ENCODE data around the gene APOL2.
"Not testable (repeated sequence)": the region's sequence is repeated elsewhere in the genome, so short reads cannot be mapped to it uniquely, and the experiment has no call there.

The APOL2 gene

DNA sequence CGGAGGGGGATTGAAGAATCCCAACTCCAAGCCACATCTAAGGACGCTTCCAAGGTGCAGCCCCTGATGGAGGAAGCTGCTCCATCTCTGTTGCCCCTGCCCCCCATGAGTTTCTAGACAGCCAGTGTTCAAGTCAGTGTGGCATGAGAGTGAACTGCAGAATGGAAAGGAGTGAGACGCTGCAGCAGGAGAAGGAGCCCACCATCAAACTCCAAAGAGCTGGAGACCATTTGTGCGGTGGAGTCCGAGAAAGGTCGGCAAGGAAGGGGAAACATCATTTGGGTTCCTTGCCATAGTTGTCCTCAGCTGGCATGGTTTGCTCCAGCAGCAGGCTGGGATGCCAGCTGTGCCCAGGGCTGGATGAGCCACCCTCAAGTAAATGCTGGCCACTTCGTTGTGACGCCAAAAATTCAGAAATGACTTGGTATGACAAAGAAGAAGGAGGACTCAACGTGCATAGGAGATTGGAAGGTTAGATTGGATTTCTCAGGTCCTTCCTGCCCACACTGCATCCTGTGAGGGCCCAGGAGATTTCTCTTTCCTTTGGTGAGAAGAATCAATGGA, 16.4 kb downstream of the APOL2 start:
- Histone ChIP-seq H3K36me3 (ENCODE audit: control insufficient read depth, insufficient read depth, low read length) (no peaks in the 10 kb centered on the region), H3K4me3 (ENCODE audit: low read length) (no peak overlapping the region), H3K27me3 (ENCODE audit: control insufficient read depth, insufficient read depth, low read length) (no peaks in the 10 kb centered on the region), H3K9me3 (ENCODE audit: control insufficient read depth, low read length) (no peaks in the 10 kb centered on the region), H3K9ac (ENCODE audit: low read length) (no peak overlapping the region), H3K4me1 (ENCODE audit: control insufficient read depth, insufficient read depth, low read length) (peaks cover 4% of the 10 kb centered on the region)

DNA sequence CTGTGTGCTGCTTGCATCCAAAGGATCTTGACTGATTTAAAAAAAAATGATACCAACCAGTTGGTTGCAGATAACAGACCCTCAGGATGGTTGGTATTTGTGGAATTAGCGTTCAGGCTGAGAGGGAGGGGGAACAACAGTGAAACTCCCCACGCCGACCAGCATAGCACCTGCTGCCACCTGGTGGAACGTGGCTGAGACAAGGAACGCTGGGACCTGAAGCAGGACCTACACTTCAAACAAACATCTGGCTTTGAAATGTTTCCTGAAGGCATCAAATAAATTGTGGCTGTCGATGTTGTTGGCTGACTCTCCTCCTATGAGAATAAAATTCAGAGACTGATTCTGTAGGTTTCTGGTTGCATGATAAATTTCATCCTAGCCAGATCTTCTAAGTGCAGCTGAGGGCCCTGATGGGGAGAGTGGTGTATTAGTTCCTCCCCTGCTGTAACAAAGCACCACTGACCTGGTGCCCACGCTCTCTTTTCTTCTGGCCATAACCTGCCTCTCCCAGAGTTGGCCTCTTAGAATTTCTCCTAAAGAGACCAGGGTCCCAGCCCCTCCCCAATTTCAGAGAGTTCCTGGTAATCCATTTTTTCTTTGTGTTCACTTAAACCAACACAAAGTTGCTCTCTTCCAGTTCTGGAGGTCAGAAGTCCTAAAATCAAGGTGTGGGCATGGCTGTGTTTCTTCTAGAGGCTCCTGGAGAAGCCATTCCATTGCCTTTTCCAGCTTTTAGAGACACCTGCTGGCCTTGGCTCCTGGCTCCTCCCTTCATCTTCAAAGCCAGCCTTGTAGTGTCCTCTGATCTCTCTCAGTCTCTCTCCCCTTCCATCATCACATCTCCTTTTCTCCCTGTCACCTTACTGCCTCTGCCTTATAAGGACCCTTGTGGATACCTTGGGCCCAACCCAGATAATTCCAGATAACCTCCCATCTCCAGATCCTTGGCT, 17.3 kb downstream of the APOL2 start:
- Histone ChIP-seq H3K4me1 (ENCODE audit: control insufficient read depth, insufficient read depth, low read length) (peaks cover 4% of the 10 kb centered on the region), H3K4me3 (ENCODE audit: low read length) (no peak overlapping the region), H3K9ac (ENCODE audit: low read length) (no peak overlapping the region), H3K27me3 (ENCODE audit: control insufficient read depth, insufficient read depth, low read length) (no peaks in the 10 kb centered on the region), H3K36me3 (ENCODE audit: control insufficient read depth, insufficient read depth, low read length) (no peaks in the 10 kb centered on the region), H3K9me3 (ENCODE audit: control insufficient read depth, low read length) (no peaks in the 10 kb centered on the region)

DNA sequence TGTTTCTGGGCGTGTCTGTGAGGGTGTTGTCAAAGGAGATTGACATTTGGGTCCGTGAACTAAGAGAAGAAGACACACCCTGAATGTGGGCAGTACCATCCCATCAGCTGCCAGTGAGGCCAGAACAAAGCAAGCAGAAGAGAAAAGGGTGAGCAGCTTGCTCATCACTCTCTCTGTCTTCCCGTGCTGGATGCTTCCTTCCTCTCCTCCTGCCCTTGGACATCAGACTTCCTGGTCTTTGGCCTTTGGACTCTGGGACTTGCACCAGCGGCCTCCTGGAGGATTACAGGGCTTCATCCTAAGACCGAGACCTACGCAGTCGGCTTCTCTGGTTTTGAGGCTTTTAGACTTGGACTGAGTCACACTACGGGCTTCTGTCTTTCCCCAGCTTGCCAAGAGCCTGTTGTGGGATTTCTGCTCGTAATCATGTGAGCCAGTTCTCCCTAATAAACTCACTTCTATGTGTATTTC, 18.8 kb downstream of the APOL2 start:
- Histone ChIP-seq H3K27me3 (ENCODE audit: control insufficient read depth, insufficient read depth, low read length) (no peaks in the 10 kb centered on the region), H3K9ac (ENCODE audit: low read length) (no peak overlapping the region), H3K36me3 (ENCODE audit: control insufficient read depth, insufficient read depth, low read length) (no peaks in the 10 kb centered on the region), H3K9me3 (ENCODE audit: control insufficient read depth, low read length) (no peaks in the 10 kb centered on the region), H3K4me1 (ENCODE audit: control insufficient read depth, insufficient read depth, low read length) (peaks cover 4% of the 10 kb centered on the region), H3K4me3 (ENCODE audit: low read length) (no peak overlapping the region)

DNA sequence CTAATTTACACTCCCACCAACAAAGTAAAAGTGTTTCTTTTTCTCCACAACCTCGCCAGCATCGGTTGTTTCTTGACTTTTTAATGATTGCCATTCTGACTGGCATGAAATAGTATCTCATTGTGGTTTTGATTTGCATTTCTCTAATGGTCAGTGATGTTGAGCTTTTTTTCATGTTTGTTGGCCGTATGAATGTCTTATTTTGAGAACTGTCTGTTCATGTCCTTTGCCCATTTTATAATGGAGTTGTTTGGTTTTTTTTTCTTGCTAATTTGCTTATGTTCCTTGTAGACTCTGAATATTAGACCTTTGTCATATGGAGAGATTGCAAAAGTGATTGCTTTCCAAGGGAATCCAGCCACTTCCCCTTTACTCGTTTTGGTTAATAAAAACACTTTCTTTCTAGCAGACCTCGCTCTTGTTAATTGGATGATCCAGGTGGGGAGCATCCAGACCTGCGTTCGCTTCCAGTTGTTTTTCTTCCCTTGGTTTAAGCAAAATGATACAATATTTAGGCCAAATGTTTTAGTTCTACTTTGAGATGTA, 20.6 kb downstream of the APOL2 start:
- Histone ChIP-seq H3K4me3 (ENCODE audit: low read length) (no peak overlapping the region), H3K9ac (ENCODE audit: low read length) (no peak overlapping the region), H3K36me3 (ENCODE audit: control insufficient read depth, insufficient read depth, low read length) (no peaks in the 10 kb centered on the region), H3K4me1 (ENCODE audit: control insufficient read depth, insufficient read depth, low read length) (peaks cover 4% of the 10 kb centered on the region), H3K9me3 (ENCODE audit: control insufficient read depth, low read length) (no peaks in the 10 kb centered on the region), H3K27me3 (ENCODE audit: control insufficient read depth, insufficient read depth, low read length) (no peaks in the 10 kb centered on the region)

DNA sequence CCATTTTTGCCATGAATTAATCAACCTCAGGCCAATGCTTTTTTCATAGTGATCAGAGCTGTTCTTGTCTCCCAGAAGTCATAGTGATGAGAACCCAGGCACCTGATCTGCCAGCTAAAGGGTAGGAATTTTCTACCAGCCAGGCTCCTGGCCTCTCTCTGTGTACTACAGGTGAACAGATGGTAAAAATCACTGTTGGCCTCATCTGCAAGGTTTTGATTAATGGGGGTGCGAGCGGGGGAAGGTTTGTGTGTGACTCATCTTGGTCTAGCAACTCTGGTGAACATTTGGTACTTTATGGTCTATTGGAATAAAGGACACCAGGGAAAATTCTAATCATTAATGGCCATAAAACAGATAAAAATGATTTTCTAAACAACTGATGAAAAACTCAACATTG, 23.3 kb downstream of the APOL2 start:
- H3K9me3 ChIP-seq (ENCODE audit: control insufficient read depth, low read length): no peaks in the 10 kb centered on the region
- no peak overlapping the region for H3K4me3 ChIP-seq (ENCODE audit: low read length)
- H3K9ac ChIP-seq (ENCODE audit: low read length): no peak overlapping the region
- peaks cover 4% of the 10 kb centered on the region for H3K4me1 ChIP-seq (ENCODE audit: control insufficient read depth, insufficient read depth, low read length)
- H3K36me3 ChIP-seq (ENCODE audit: control insufficient read depth, insufficient read depth, low read length): no peaks in the 10 kb centered on the region
- no peaks in the 10 kb centered on the region for H3K27me3 ChIP-seq (ENCODE audit: control insufficient read depth, insufficient read depth, low read length)

DNA sequence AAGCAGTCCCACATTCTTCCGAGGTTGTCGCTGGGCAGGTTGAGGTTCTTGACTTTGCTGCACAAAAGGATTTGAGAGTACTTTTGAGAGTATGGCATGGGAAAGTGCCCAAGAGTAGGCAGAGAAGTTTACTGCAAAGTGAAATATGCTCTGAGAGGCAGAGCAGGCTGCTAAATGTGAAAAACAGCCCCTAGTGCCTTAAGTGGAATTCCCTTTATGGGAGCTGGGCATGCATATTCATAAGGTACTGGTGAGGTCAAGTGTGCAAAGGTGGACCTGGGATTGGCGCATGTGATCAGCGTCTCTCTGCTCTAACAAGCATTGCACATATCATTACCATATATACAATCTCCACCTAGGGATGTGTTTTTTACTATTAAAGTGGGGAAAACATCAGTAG, 25.7 kb downstream of the APOL2 start:
- no peak overlapping the region for H3K4me3 ChIP-seq (ENCODE audit: low read length)
- H3K4me1 ChIP-seq (ENCODE audit: control insufficient read depth, insufficient read depth, low read length): no peaks in the 10 kb centered on the region
- H3K36me3 ChIP-seq (ENCODE audit: control insufficient read depth, insufficient read depth, low read length): no peaks in the 10 kb centered on the region
- H3K9ac ChIP-seq (ENCODE audit: low read length): no peak overlapping the region
- no peaks in the 10 kb centered on the region for H3K9me3 ChIP-seq (ENCODE audit: control insufficient read depth, low read length)
- H3K27me3 ChIP-seq (ENCODE audit: control insufficient read depth, insufficient read depth, low read length): no peaks in the 10 kb centered on the region

DNA sequence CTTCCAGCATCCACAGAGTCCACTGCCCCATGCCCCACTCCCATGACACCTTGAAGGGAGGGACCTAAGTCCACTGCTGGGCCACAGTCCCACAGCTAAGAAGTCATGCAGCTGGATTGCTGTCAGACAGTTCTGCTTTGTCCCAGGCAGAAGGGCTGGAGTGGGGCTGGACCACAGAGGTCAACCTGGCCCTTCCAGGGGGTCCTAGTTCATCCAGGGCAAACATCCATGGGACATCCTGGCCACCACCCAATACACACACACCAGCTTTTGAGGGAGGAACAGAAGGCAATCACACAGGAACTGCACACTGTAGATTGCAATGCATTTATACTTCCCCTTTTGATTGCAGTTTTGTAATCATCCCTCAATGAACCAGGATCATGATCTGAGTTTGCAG, 26.4 kb downstream of the APOL2 start:
- no peaks in the 10 kb centered on the region for H3K27me3 ChIP-seq (ENCODE audit: control insufficient read depth, insufficient read depth, low read length)
- H3K9ac ChIP-seq (ENCODE audit: low read length): no peak overlapping the region
- no peaks in the 10 kb centered on the region for H3K36me3 ChIP-seq (ENCODE audit: control insufficient read depth, insufficient read depth, low read length)
- no peaks in the 10 kb centered on the region for H3K9me3 ChIP-seq (ENCODE audit: control insufficient read depth, low read length)
- no peak overlapping the region for H3K4me3 ChIP-seq (ENCODE audit: low read length)
- H3K4me1 ChIP-seq (ENCODE audit: control insufficient read depth, insufficient read depth, low read length): no peaks in the 10 kb centered on the region

DNA sequence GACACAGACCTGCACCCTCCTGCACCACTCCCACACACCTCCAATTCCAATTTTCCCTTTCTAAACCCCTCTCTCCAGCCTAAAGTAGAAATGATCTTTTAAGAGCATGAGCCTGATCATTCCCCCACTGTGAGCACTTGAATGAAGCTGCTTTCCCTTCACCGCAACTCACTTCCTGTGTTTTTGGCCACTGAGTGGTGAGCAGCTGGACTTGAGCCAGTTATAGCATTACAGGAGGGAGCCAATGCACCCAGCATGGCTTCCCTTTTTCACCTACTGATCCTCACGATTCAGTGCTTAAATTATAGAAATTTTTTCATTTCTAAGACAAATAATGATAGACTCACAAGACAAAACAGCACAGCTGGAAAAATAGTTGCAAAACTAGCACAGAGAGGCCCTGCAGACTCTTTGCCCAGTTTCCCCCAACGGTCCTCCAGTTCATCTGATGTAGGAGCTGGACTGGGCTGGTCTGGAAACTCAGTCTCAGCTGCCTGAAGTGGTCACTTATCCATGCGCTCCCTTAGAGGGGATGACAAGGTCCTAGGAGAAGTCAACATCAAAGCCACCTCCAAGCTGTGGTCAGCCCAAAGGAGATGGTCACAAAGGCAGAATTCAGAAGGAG, 28.0 kb downstream of the APOL2 start:
- H3K4me3 ChIP-seq (ENCODE audit: low read length): no peak overlapping the region
- H3K27me3 ChIP-seq (ENCODE audit: control insufficient read depth, insufficient read depth, low read length): no peaks in the 10 kb centered on the region
- no peaks in the 10 kb centered on the region for H3K36me3 ChIP-seq (ENCODE audit: control insufficient read depth, insufficient read depth, low read length)
- no peaks in the 10 kb centered on the region for H3K9me3 ChIP-seq (ENCODE audit: control insufficient read depth, low read length)
- H3K9ac ChIP-seq (ENCODE audit: low read length): no peak overlapping the region
- H3K4me1 ChIP-seq (ENCODE audit: control insufficient read depth, insufficient read depth, low read length): no peaks in the 10 kb centered on the region

DNA sequence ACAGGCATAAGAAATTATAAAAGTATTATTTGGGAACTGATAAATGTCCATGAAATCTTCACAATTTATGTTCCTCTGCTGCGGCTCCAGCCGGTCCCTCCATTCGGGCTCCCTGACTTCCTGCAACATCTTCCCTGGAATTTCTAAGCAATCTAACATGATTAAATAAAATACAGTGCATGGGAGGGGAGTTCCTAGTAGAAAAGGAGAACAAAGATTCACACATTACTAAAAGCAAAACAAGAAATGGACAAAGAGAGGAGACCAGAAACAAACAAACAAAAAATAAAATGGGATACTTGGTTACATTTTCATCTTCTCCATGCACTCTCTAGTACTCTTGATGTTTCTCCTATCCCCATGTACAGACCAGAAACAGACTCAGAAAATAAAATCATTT, 29.1 kb downstream of the APOL2 start:
- Histone ChIP-seq H3K4me3 (ENCODE audit: low read length) (no peak overlapping the region), H3K4me1 (ENCODE audit: control insufficient read depth, insufficient read depth, low read length) (no peaks in the 10 kb centered on the region), H3K9me3 (ENCODE audit: control insufficient read depth, low read length) (no peaks in the 10 kb centered on the region)

DNA sequence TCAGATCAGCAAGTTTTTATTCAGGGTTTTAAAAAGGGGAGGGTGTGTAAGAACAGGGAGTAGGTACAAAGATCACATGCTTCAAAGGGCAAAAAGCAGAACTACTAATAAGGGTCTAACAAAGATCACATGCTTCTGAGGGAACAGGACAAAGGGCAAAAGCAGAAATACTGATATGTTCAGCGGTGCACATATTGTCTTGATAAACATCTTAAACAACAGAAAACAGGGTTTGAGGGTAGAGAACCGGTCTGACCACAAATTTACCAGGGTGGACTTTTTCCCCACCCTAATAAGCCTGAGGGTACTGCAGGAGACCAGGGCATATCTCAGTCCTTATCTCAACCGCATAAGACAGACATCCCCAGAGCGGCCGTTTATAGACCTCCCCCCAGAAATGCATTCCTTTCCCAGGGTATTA, 29.8 kb downstream of the APOL2 start:
- not testable (repeated sequence) for H3K4me1 ChIP-seq (ENCODE audit: control insufficient read depth, insufficient read depth, low read length); H3K4me3 ChIP-seq (ENCODE audit: low read length); H3K9me3 ChIP-seq (ENCODE audit: control insufficient read depth, low read length); H3K27me3 ChIP-seq (ENCODE audit: control insufficient read depth, insufficient read depth, low read length); H3K9ac ChIP-seq (ENCODE audit: low read length); H3K36me3 ChIP-seq (ENCODE audit: control insufficient read depth, insufficient read depth, low read length)

More for the DNA sequence above, 29.1 kb downstream of the APOL2 start:
- Histone ChIP-seq H3K9ac (ENCODE audit: low read length) (no peak overlapping the region), H3K27me3 (ENCODE audit: control insufficient read depth, insufficient read depth, low read length) (no peaks in the 10 kb centered on the region), H3K36me3 (ENCODE audit: control insufficient read depth, insufficient read depth, low read length) (no peaks in the 10 kb centered on the region)

DNA sequence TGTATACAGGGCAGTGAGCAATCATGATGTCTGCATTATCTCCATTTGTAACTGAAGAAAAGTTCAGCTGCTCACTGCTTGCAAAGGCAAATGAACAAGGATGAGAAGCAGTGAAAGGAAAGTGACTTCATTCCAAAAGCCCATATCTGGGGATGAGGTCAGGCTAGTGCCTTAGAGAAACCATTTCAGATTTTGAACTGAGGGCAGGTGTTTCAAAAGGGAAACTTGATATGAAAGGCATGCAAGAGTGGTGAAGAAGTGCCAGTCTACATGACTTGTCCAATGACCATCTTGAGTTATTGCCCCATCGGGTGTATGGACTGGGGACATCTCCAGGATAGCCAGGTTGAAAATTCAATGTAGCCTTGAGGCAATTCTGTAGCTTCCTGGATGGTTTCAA, 30.4 kb downstream of the APOL2 start:
- H3K4me1 ChIP-seq (ENCODE audit: control insufficient read depth, insufficient read depth, low read length): peaks cover 3% of the 10 kb centered on the region

More for the DNA sequence above, 30.4 kb downstream of the APOL2 start:
- H3K9me3 ChIP-seq (ENCODE audit: control insufficient read depth, low read length): no peaks in the 10 kb centered on the region
- no peaks in the 10 kb centered on the region for H3K36me3 ChIP-seq (ENCODE audit: control insufficient read depth, insufficient read depth, low read length)
- no peaks in the 10 kb centered on the region for H3K27me3 ChIP-seq (ENCODE audit: control insufficient read depth, insufficient read depth, low read length)
- no peak overlapping the region for H3K4me3 ChIP-seq (ENCODE audit: low read length)
- no peak overlapping the region for H3K9ac ChIP-seq (ENCODE audit: low read length)
